Small intestine (tissue), 7 donors: ENCODE data around the gene ITLN1. TPM values are rescaled to one million over a fixed set of nuclear protein-coding genes. Genes with fewer than 3 reads are reported as not detected.
"Not testable (repeated sequence)": the region's sequence is repeated elsewhere in the genome, so short reads cannot be mapped to it uniquely, and the experiment has no call there.

ENCODE experiments used
- DNase-seq, 2 donors: peaks; one replicate each; pipeline versions ENCODE4 v3.0.0 to v3.0.0-alpha.2; 2013
- FAIRE-seq: peaks from 2 replicates; lab custom pipeline; 2012; peaks lifted over from hg19 to GRCh38; lab: Jason Lieb, UNC
- H3K27ac ChIP-seq, 3 donors: one replicate each; pipeline ENCODE4 v1.5.1; 2013; ENCODE audit warnings: low read length in 2 of 3, mild to moderate bottlenecking in 2 of 3, control low read depth in 1 of 3, inconsistent platforms in 1 of 3, low read depth in 1 of 3, moderate library complexity in 1 of 3
- H3K27me3 ChIP-seq, 3 donors: one replicate each; pipeline ENCODE4 v1.6.1; 2013; ENCODE audit warnings: low read length in 3 of 3, inconsistent platforms in 1 of 3; ENCODE audit not compliant: control insufficient read depth in 3 of 3, insufficient read depth in 3 of 3
- H3K36me3 ChIP-seq, 3 donors: one replicate each; pipeline ENCODE4 v1.6.1; 2013; ENCODE audit warnings: low read length in 3 of 3, inconsistent platforms in 1 of 3, low read depth in 1 of 3, mild to moderate bottlenecking in 1 of 3, moderate library complexity in 1 of 3; ENCODE audit not compliant: control insufficient read depth in 3 of 3, insufficient read depth in 2 of 3
- H3K4me1 ChIP-seq, 3 donors: one replicate each; pipeline ENCODE4 v1.6.1; 2013; ENCODE audit warnings: low read length in 2 of 3, inconsistent platforms in 1 of 3, low read depth in 1 of 3, mild to moderate bottlenecking in 1 of 3, moderate library complexity in 1 of 3; ENCODE audit not compliant: control insufficient read depth in 3 of 3, insufficient read depth in 2 of 3
- H3K4me3 ChIP-seq, 3 donors: one replicate each; pipeline ENCODE4 v1.5.1; 2013; ENCODE audit warnings: low read length in 3 of 3, control low read depth in 1 of 3, inconsistent platforms in 1 of 3, low read depth in 1 of 3, mild to moderate bottlenecking in 1 of 3, moderate library complexity in 1 of 3
- H3K9me3 ChIP-seq, 2 donors: one replicate each; pipeline ENCODE4 v1.6.1; 2013; ENCODE audit warnings: low read depth in 1 of 2, low read length in 1 of 2; ENCODE audit not compliant: control insufficient read depth in 2 of 2, insufficient read depth in 1 of 2
- WGBS, 3 donors: extraction: QIAGEN DNeasy Blood & Tissue Kit; methylation state at CpG; one replicate each; pipeline ENCODE4 v1.1.7; 2013; 5-methylcytosine and 5-hydroxymethylcytosine counted together
- polyA plus RNA-seq, 4 donors: library from polyadenylated mRNA; stranded (reverse) in 3 of 4; unstranded in 1 of 4; fragments of 200-250 nt in 3 of 4; fragments of 120-200 nt in 1 of 4; gene quantifications; one replicate each; pipeline versions ENCODE4 v1.2.1 to v1.2.3, GENCODE V29; 2013
- donor health status: healthy with polysubstance abuse.
- donor health status: control.
- donor health status: control.
- donor health status: Bipolar disorder and iron deficiency.
- donor health status: healthy.

Gene ITLN1
- polyA plus RNA-seq, 4 donors = 21.6 to 230 (median 95.8) TPM

- Histone ChIP-seq H3K4me3 (no peak overlapping the region), H3K4me1 (peaks cover 0 to 18% (median 3%) of the 10 kb centered on the region in 3 donors), H3K27me3 (no peaks in the 10 kb centered on the region), H3K27ac (peak overlapping the region in 1 of 3 donors; percentile 21), H3K9me3 (peaks cover 0 to 2% of the 10 kb centered on the region in 2 donors), H3K36me3 (peaks cover 0 to 2% (median 0%) of the 10 kb centered on the region in 3 donors)
- peak; percentile 71 to 90 for DNase-seq
- no peak for FAIRE-seq
- WGBS, 3 donors = 15 to 35% (median 20%) methylated on average over 7 of the region's 7 CpGs
Measured at GRCh38 chr1:160911441-160911840, 26.5 kb upstream of the ITLN1 start.

- Histone ChIP-seq H3K36me3 (peaks cover 0 to 2% (median 0%) of the 10 kb centered on the region in 3 donors), H3K27ac (no peak overlapping the region), H3K9me3 (peaks cover 0 to 2% of the 10 kb centered on the region in 2 donors), H3K4me3 (no peak overlapping the region), H3K4me1 (peaks cover 0 to 18% (median 3%) of the 10 kb centered on the region in 3 donors), H3K27me3 (no peaks in the 10 kb centered on the region)
- DNase-seq = no peak
- 63 to 81% (median 70%) methylated on average over 6 of the region's 6 CpGs for WGBS, 3 donors
- FAIRE-seq = no peak
Measured at GRCh38 chr1:160910170-160910750, 25.3 kb upstream of the ITLN1 start.

GRCh38 chr1:160907976-160908375, 23.0 kb upstream of the ITLN1 start:
- no peak for FAIRE-seq
- Histone ChIP-seq H3K4me1 (peaks cover 0 to 23% (median 5%) of the 10 kb centered on the region in 3 donors), H3K27ac (no peak overlapping the region), H3K36me3 (peaks cover 0 to 2% (median 0%) of the 10 kb centered on the region in 3 donors), H3K4me3 (no peak overlapping the region), H3K9me3 (peaks cover 0 to 2% of the 10 kb centered on the region in 2 donors), H3K27me3 (no peaks in the 10 kb centered on the region)
- WGBS, 3 donors = 77 to 81% (median 81%) methylated on average over 7 of the region's 7 CpGs
- no peak for DNase-seq

- DNase-seq (no peak), FAIRE-seq (no peak)
- Histone ChIP-seq H3K4me1 (peaks cover 0 to 5% (median 2%) of the 10 kb centered on the region in 3 donors), H3K27me3 (no peaks in the 10 kb centered on the region), H3K9me3 (no peaks in the 10 kb centered on the region), H3K4me3 (no peak overlapping the region), H3K36me3 (peaks cover 0 to 2% (median 0%) of the 10 kb centered on the region in 3 donors), H3K27ac (no peak overlapping the region)
- 89 to 96% (median 93%) methylated on average over 4 of the region's 4 CpGs for WGBS, 3 donors
Measured at GRCh38 chr1:160905617-160905989, 20.6 kb upstream of the ITLN1 start.

- Histone ChIP-seq H3K4me1 (peaks cover 0 to 5% (median 2%) of the 10 kb centered on the region in 3 donors), H3K9me3 (no peaks in the 10 kb centered on the region), H3K27ac (no peak overlapping the region), H3K4me3 (no peak overlapping the region), H3K36me3 (peaks cover 0 to 2% (median 0%) of the 10 kb centered on the region in 3 donors), H3K27me3 (no peaks in the 10 kb centered on the region)
- no peak for FAIRE-seq
- peak in 1 of 2 donors; percentile 34 for DNase-seq
- WGBS, 3 donors = 56 to 73% (median 62%) methylated on average over 8 of the region's 8 CpGs
Measured at GRCh38 chr1:160904783-160905616, 20.0 kb upstream of the ITLN1 start.

GRCh38 chr1:160902251-160902650, 17.3 kb upstream of the ITLN1 start:
- H3K36me3 ChIP-seq, H3K9me3 ChIP-seq, H3K27ac ChIP-seq, H3K4me1 ChIP-seq, DNase-seq, H3K27me3 ChIP-seq, H3K4me3 ChIP-seq, FAIRE-seq: not testable (repeated sequence)
- 61 to 80% (median 79%) methylated on average over 1 of the region's 1 CpG for WGBS, 3 donors

- Histone ChIP-seq H3K36me3 (no peaks in the 10 kb centered on the region), H3K27me3 (no peaks in the 10 kb centered on the region), H3K27ac (no peak overlapping the region), H3K9me3 (no peaks in the 10 kb centered on the region), H3K4me3 (no peak overlapping the region), H3K4me1 (peaks cover 0 to 5% (median 2%) of the 10 kb centered on the region in 3 donors)
- 81 to 86% (median 82%) methylated on average over 2 of the region's 2 CpGs for WGBS, 3 donors
- FAIRE-seq (no peak), DNase-seq (no peak)
Measured at GRCh38 chr1:160901768-160902167, 16.8 kb upstream of the ITLN1 start.

- not testable (repeated sequence) for DNase-seq, H3K4me1 ChIP-seq, H3K27me3 ChIP-seq, H3K27ac ChIP-seq, FAIRE-seq, H3K9me3 ChIP-seq, H3K4me3 ChIP-seq, H3K36me3 ChIP-seq
- 66 to 88% (median 67%) methylated on average over 3 of the region's 3 CpGs for WGBS, 3 donors
Measured at GRCh38 chr1:160900683-160901082, 15.7 kb upstream of the ITLN1 start.
